Pancreas (tissue), 10 donors: Measurements from ENCODE around the gene ZNF385B. TPM values are rescaled to one million over a fixed set of nuclear protein-coding genes. Genes with fewer than 3 reads are reported as not detected.

Experiments
- ATAC-seq, 4 donors: fragments of 200-7000 bp; cut with Tn5 transposase; one replicate each; pipeline versions ENCODE4 v1.8.0 to v1.9.1; 2020; ENCODE audit warnings: mild to moderate bottlenecking in 4 of 4, moderate library complexity in 4 of 4
- DNase-seq, 6 donors: peaks; one replicate each; pipeline ENCODE4 v3.0.0-alpha.2; 2020
- FAIRE-seq: peaks from 2 replicates; lab custom pipeline; 2012; peaks lifted over from hg19 to GRCh38; lab: Jason Lieb, UNC
- H3K27ac ChIP-seq, 4 donors: fragments of 200-600 bp; sonication (generic); 1 replicate in 3 of 4; 2 replicates in 1 of 4; pipeline versions ENCODE4 v1.5.0 to v1.8.0; 2020
- H3K27me3 ChIP-seq, 4 donors: fragments of 200-600 bp; one replicate each; pipeline ENCODE4 v1.8.0; 2021
- H3K36me3 ChIP-seq, 3 donors: fragments of 200-600 bp; sonication (generic) in 1 of 3; one replicate each; pipeline versions ENCODE4 v1.5.0 to v1.8.0; 2020 to 2021
- H3K4me1 ChIP-seq, 3 donors: fragments of 200-600 bp; one replicate each; pipeline ENCODE4 v1.8.0; 2021
- H3K4me3 ChIP-seq, 4 donors: fragments of 200-600 bp; sonication (generic) in 2 of 4; one replicate each; pipeline versions ENCODE4 v1.5.0 to v1.8.0; 2020 to 2021
- H3K9me3 ChIP-seq, 4 donors: fragments of 200-600 bp; one replicate each; pipeline ENCODE4 v1.8.0; 2021
- WGBS, 2 donors: extraction: QIAGEN DNeasy Blood & Tissue Kit; methylation state at CpG; one replicate each; pipeline ENCODE4 v1.1.7; 2013; 5-methylcytosine and 5-hydroxymethylcytosine counted together
- intact Hi-C, 3 donors: fragments of 100-400 bp; cut with DNase I; formaldehyde crosslinking; loops; one replicate each; pipeline versions ENCODE4 v1.11.1 to v1.14.2; 2022
- microRNA-seq, 2 donors: library from miRNA; unstranded; fragments of <30 nt; microRNA quantifications; one replicate each; pipeline versions ENCODE4 to v1.1.0, GENCODE V29; 2019 to 2020
- polyA plus RNA-seq, 2 donors: library from polyadenylated mRNA; stranded (reverse); fragments of 200-250 nt; gene quantifications; one replicate each; pipeline ENCODE4 v1.2.3, GENCODE V29; 2013
- total RNA-seq, 6 donors: library from RNA; stranded (reverse); fragmentation: NEBNext Ultra II Directional in 4 of 6; extraction: Animal tissue kit (Norgen Biotek cat#: 25700) in 4 of 6; gene quantifications; one replicate each; pipeline versions ENCODE4 v1.2.1 to v1.2.4, GENCODE V29; 2021 to 2023
- TF ChIP-seq, protein P1 (sequence below), 4 donors: fragments of 200-600 bp; sonication (generic) in 3 of 4; IDR thresholded peaks; one replicate each; pipeline versions ENCODE4 v1.5.0 to v1.8.0; 2021; ENCODE audit warnings: antibody characterized with exemption in 4 of 4
- donor health status: healthy with polysubstance abuse.
- donor health status: DM: no; HTN: no; CAD: no; lungs with moderate emphysema.
- donor health status: DM: no; HTN: no; CAD: no.
- donor health status: control.
- donor health status: control.
- donor health status: Bipolar disorder and iron deficiency.
- donor health status: DM: yes; HTN: yes; CAD: no.
- donor health status: DM: no; HTN: no; CAD: no.
- donor health status: DM: no; HTN: no; CAD: no.
- donor health status: DM: yes; HTN: yes; CAD: no.

Gene ZNF385B
- total and polyA plus RNA-seq, 8 donors, result 0.19 to 0.61 (median 0.37) TPM; not detected in 1

DNA sequence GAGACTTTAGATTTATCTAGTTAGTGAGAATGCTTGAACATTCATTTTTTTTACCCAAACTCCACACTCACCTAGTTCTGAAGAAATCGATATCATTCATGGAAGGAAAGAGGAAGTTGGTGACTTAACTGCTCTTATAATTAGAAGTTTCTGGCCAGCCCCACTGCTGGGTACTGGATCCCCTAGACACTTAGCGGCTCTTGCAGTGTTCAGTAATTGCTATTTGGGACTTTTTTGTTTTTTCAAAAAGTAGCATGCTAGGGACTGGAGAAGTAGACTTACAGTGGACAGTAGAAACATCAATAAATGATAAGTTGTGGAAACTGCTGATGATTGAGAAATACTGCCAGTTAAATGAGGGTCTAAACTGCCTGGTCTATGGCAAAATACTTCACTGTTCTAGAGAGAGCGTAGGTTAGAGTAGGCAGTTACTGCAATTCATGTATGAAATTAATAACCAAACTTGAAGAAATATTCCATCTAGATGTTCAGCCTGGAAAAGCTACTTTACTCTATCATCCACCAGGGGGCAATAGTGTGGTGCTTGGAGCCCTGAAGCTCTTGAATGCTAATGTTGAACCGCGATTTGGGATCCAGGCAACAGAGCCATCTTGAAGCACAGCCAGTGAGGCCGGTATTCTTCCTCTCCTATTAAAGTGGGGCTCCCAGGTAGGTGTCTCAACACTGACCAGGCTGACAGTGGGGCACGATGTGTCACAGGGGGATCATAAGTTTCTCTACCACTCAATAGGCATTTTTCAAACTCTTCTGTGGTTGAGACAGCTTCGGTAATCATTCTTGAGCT is 450.7 kb downstream of the ZNF385B start:
- intact Hi-C loops, result no loop called here
- Histone ChIP-seq H3K27me3 (peaks cover 0 to 4% (median 0%) of the 10 kb centered on the region in 4 donors), H3K27ac (no peak overlapping the region), H3K4me1 (no peaks in the 10 kb centered on the region), H3K9me3 (no peaks in the 10 kb centered on the region), H3K4me3 (no peak overlapping the region), H3K36me3 (no peaks in the 10 kb centered on the region)
- FAIRE-seq (no peak), DNase-seq (peak in 5 of 6 donors; percentile 26 to 48 (median 33)), ATAC-seq (peak in 3 of 4 donors; percentile 87 to 89 (median 88))
- TF ChIP-seq, protein P1, sequence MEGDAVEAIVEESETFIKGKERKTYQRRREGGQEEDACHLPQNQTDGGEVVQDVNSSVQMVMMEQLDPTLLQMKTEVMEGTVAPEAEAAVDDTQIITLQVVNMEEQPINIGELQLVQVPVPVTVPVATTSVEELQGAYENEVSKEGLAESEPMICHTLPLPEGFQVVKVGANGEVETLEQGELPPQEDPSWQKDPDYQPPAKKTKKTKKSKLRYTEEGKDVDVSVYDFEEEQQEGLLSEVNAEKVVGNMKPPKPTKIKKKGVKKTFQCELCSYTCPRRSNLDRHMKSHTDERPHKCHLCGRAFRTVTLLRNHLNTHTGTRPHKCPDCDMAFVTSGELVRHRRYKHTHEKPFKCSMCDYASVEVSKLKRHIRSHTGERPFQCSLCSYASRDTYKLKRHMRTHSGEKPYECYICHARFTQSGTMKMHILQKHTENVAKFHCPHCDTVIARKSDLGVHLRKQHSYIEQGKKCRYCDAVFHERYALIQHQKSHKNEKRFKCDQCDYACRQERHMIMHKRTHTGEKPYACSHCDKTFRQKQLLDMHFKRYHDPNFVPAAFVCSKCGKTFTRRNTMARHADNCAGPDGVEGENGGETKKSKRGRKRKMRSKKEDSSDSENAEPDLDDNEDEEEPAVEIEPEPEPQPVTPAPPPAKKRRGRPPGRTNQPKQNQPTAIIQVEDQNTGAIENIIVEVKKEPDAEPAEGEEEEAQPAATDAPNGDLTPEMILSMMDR (IDR thresholded peaks at IDR 0.05), result peak; percentile 51 to 81 (median 65)
- WGBS, 2 donors, result 31% methylated on average over 8 of the region's 8 CpGs

DNA sequence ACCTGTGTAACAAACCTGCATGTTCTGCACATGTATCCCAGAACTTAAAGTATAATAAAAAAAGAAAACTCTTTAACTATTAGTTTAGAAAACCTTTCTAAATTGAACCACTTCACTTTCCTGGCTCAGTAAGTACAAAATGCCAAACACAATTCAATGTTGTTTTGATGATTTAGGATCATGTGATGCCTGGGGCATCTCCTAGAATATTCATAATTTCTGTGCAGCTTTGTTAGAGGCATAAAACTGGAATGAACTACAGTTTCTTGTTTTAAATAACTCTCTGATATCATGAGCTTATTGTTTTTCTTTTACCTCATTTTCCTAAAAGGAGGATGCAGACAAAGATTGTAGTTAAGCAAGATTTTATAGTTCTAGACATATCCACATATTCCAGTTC is 457.8 kb downstream of the ZNF385B start:
- Histone ChIP-seq H3K27me3 (peaks cover 0 to 4% (median 0%) of the 10 kb centered on the region in 4 donors), H3K4me3 (no peak overlapping the region), H3K27ac (no peak overlapping the region), H3K4me1 (no peaks in the 10 kb centered on the region), H3K36me3 (no peaks in the 10 kb centered on the region), H3K9me3 (no peaks in the 10 kb centered on the region)
- DNase-seq, result no peak
- ATAC-seq, result no peak
- intact Hi-C loops, result no loop called here
- FAIRE-seq, result no peak
- TF ChIP-seq, protein P1 (IDR thresholded peaks at IDR 0.05), result no peak

DNA sequence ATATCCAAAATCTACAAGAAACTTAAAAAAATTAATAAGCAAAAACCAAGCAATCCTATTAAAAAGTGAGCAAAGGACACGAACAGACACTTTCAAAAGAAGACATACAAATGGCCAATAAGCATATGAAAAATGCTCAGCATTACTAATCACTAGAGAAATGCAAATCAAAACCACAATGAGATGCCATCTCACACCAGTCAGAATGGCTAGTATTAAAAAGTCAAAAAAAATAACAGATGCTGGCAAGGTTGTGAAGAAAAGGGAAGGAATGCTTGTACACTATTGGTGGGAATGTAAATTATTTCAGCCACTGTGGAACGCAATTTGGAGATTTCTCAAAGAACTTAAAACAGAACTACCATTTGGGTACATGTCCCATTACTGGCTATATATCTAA is 467.9 kb downstream of the ZNF385B start:
- H3K4me1 ChIP-seq, result no peaks in the 10 kb centered on the region
- H3K27ac ChIP-seq, result no peak overlapping the region
- TF ChIP-seq, protein P1 (IDR thresholded peaks at IDR 0.05), result no peak
- ATAC-seq, result no peak
- no peak overlapping the region for H3K4me3 ChIP-seq
- 81 to 89% methylated on average over 2 of the region's 2 CpGs for WGBS, 2 donors
- H3K27me3 ChIP-seq, result no peaks in the 10 kb centered on the region
- H3K9me3 ChIP-seq, result no peaks in the 10 kb centered on the region
- no peak for DNase-seq
- H3K36me3 ChIP-seq, result no peaks in the 10 kb centered on the region
- intact Hi-C loops, result no loop called here
- FAIRE-seq, result no peak

Small RNA genes lying within 50 kb of the gene (microRNA-seq; reads per million reads assigned to microRNA genes)
- 0 reads per million in 2 donors for gene MIR1258

Other genes starting within 250 kb of the ZNF385B start
- 10 to 100 TPM in 1 of 6 donors, 1 to 10 TPM in 5; 4.9 to 10.4 (median 7.0) TPM for gene CWC22, start 145.7 kb upstream of the ZNF385B start, total RNA-seq
- 1 to 10 TPM; 4.7 to 9.9 TPM for gene CWC22, start 145.7 kb upstream of the ZNF385B start, polyA plus RNA-seq